RWPE2 (cell line): ENCODE measurements around the gene DUSP16.

ENCODE experiments used
- ATAC-seq: fragments of 200-7000 bp; cut with Tn5 transposase; 3 replicates; pipeline ENCODE4 v1.9.1; 2021; ENCODE audit warnings: low read depth
- DNase-seq: peaks from one replicate; pipeline ENCODE4 v3.0.0-alpha.2; 2020; ENCODE audit warnings: low spot score
- H3K27ac ChIP-seq: fragments of 450-650 bp; 2 replicates; pipeline ENCODE4 v1.5.1; 2017; ENCODE audit warnings: mild to moderate bottlenecking; ENCODE audit not compliant: poor library complexity, severe bottlenecking
- H3K27me3 ChIP-seq: fragments of 250-450 bp; sonication (Bioruptor Pico); 2 replicates; pipeline ENCODE4 v1.5.1; 2021; ENCODE audit warnings: mild to moderate bottlenecking, moderate library complexity; ENCODE audit not compliant: insufficient read depth, poor library complexity, severe bottlenecking
- H3K36me3 ChIP-seq: fragments of 250-450 bp; sonication (Bioruptor Pico); 2 replicates; pipeline ENCODE4 v1.5.1; 2020; ENCODE audit warnings: low read depth, mild to moderate bottlenecking, moderate library complexity
- H3K4me1 ChIP-seq: fragments of 250-450 bp; sonication (Bioruptor Pico); 2 replicates; pipeline ENCODE4 v1.5.1; 2021; ENCODE audit warnings: mild to moderate bottlenecking, moderate library complexity; ENCODE audit not compliant: insufficient read depth, poor library complexity, severe bottlenecking
- H3K4me3 ChIP-seq: fragments of 250-450 bp; sonication (Bioruptor Pico); 2 replicates; pipeline ENCODE4 v1.5.1; 2021; ENCODE audit warnings: mild to moderate bottlenecking, moderate library complexity; ENCODE audit not compliant: severe bottlenecking
- H3K9me3 ChIP-seq: fragments of 250-450 bp; sonication (Bioruptor Pico); 2 replicates; pipeline ENCODE4 v1.5.1; 2021; ENCODE audit warnings: mild to moderate bottlenecking, moderate library complexity; ENCODE audit not compliant: severe bottlenecking
- CTCF ChIP-seq: fragments of 450-650 bp; IDR thresholded peaks from one replicate; pipeline ENCODE4 v1.5.1; 2017; ENCODE audit warnings: mild to moderate bottlenecking, moderate library complexity; ENCODE audit not compliant: poor library complexity, severe bottlenecking

Gene DUSP16

GRCh38 chr12:12488296-12488695 lies 74.4 kb downstream of the DUSP16 start:
- no peak overlapping the region for H3K4me3 ChIP-seq
- no peaks in the 10 kb centered on the region for H3K36me3 ChIP-seq
- DNase-seq (no peak), ATAC-seq (no peak)
- no peak for TF ChIP-seq CTCF
- H3K4me1 ChIP-seq: no peaks in the 10 kb centered on the region
- H3K27me3 ChIP-seq: no peaks in the 10 kb centered on the region
- H3K27ac ChIP-seq: no peak overlapping the region
- H3K9me3 ChIP-seq: no peaks in the 10 kb centered on the region

- ATAC-seq: no peak
- Histone ChIP-seq H3K4me1 (no peaks in the 10 kb centered on the region), H3K27me3 (no peaks in the 10 kb centered on the region), H3K4me3 (no peak overlapping the region), H3K27ac (no peak overlapping the region), H3K9me3 (no peaks in the 10 kb centered on the region), H3K36me3 (no peaks in the 10 kb centered on the region)
- no peak for TF ChIP-seq CTCF
- no peak for DNase-seq
Observed at GRCh38 chr12:12487490-12487889, 75.2 kb downstream of the DUSP16 start.

GRCh38 chr12:12486661-12487240 lies 75.9 kb downstream of the DUSP16 start:
- no peak for TF ChIP-seq CTCF
- no peak for ATAC-seq
- H3K27me3 ChIP-seq: no peaks in the 10 kb centered on the region
- H3K4me1 ChIP-seq: no peaks in the 10 kb centered on the region
- no peaks in the 10 kb centered on the region for H3K36me3 ChIP-seq
- no peak overlapping the region for H3K4me3 ChIP-seq
- no peak overlapping the region for H3K27ac ChIP-seq
- no peaks in the 10 kb centered on the region for H3K9me3 ChIP-seq
- no peak for DNase-seq

- no peak overlapping the region for H3K4me3 ChIP-seq
- H3K36me3 ChIP-seq: no peaks in the 10 kb centered on the region
- no peaks in the 10 kb centered on the region for H3K27me3 ChIP-seq
- no peak for TF ChIP-seq CTCF
- ATAC-seq (no peak), DNase-seq (no peak)
- H3K27ac ChIP-seq: no peak overlapping the region
- no peaks in the 10 kb centered on the region for H3K9me3 ChIP-seq
- no peaks in the 10 kb centered on the region for H3K4me1 ChIP-seq
Observed at GRCh38 chr12:12483438-12483837, 79.2 kb downstream of the DUSP16 start.

GRCh38 chr12:12482959-12483358 lies 79.7 kb downstream of the DUSP16 start:
- ATAC-seq: no peak

More at GRCh38 chr12:12482959-12483358, 79.7 kb downstream of the DUSP16 start:
- Histone ChIP-seq H3K4me1 (no peaks in the 10 kb centered on the region), H3K27ac (no peak overlapping the region), H3K4me3 (no peak overlapping the region), H3K27me3 (no peaks in the 10 kb centered on the region), H3K9me3 (no peaks in the 10 kb centered on the region), H3K36me3 (no peaks in the 10 kb centered on the region)
- DNase-seq: no peak
- no peak for TF ChIP-seq CTCF
